Measurements from ENCODE around the gene ANO7. TPM values are rescaled to one million over a fixed set of nuclear protein-coding genes. Genes with fewer than 3 reads are reported as not detected.

Gene ANO7
- total RNA-seq, 1 experiment from 2014 or later = 7.7 TPM

DNA sequence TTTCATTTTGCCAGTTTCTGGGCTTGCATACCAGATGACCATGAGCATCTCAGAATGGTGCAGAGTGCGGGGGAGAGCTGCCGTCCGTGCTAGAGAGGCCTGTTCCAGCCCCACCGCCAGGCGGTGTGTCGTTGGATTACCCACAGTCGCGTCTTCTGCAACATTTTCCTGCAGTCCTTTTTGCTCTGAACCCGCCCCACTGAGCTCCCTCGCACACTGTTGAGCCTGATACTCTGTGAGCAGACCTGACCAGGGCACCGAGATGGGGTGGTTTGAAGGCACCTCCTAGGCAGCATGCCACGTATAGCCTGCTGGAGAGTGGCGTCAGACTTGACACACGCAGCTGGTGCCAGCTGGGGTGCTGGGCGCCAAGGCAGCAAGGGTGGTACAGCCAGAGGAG lies 20.1 kb upstream of the ANO7 start:
- peaks cover 28% of the 10 kb centered on the region for H3K36me3 Mint-ChIP-seq (ENCODE audit: insufficient read depth, unreplicated experiment)
- DNase-seq = no peak
- CTCF ChIA-PET = no interaction called here
- no TSS peak for BruUV-seq (replicated peaks)
- no peaks in the 10 kb centered on the region for H3K4me1 Mint-ChIP-seq (ENCODE audit: low read depth, unreplicated experiment)
- no peak overlapping the region for H3K27ac Mint-ChIP-seq (ENCODE audit: unreplicated experiment)
- H3K9me3 Mint-ChIP-seq (ENCODE audit: low read depth, unreplicated experiment) = peaks cover 3% of the 10 kb centered on the region
- no peaks in the 10 kb centered on the region for H3K27me3 Mint-ChIP-seq (ENCODE audit: unreplicated experiment)
- no peak overlapping the region for H3K4me3 Mint-ChIP-seq (ENCODE audit: low read depth, unreplicated experiment)
- intact Hi-C loops (cut with micrococcal nuclease; ENCODE audit: unreplicated experiment) = no loop called here
- TF ChIP-seq CTCF (IDR thresholded peaks at IDR 0.05; ENCODE audit: unreplicated experiment) = no peak

- Mint-ChIP-seq H3K27me3 (ENCODE audit: unreplicated experiment) (no peaks in the 10 kb centered on the region), H3K9me3 (ENCODE audit: low read depth, unreplicated experiment) (peaks cover 3% of the 10 kb centered on the region), H3K27ac (ENCODE audit: unreplicated experiment) (no peak overlapping the region), H3K4me3 (ENCODE audit: low read depth, unreplicated experiment) (no peak overlapping the region), H3K4me1 (ENCODE audit: low read depth, unreplicated experiment) (no peaks in the 10 kb centered on the region), H3K36me3 (ENCODE audit: insufficient read depth, unreplicated experiment) (peaks cover 7% of the 10 kb centered on the region)
- DNase-seq = no peak
- CTCF ChIA-PET = no interaction called here
- TF ChIP-seq CTCF (IDR thresholded peaks at IDR 0.05; ENCODE audit: unreplicated experiment) = no peak
- intact Hi-C loops (cut with micrococcal nuclease; ENCODE audit: unreplicated experiment) = no loop called here
- BruUV-seq (replicated peaks) = no TSS peak
Observed at GRCh38 chr2:241173557-241173956, 14.9 kb upstream of the ANO7 start.

- intact Hi-C loops (cut with micrococcal nuclease; ENCODE audit: unreplicated experiment) = no loop called here
- Mint-ChIP-seq H3K27ac (ENCODE audit: unreplicated experiment) (no peak overlapping the region), H3K27me3 (ENCODE audit: unreplicated experiment) (no peaks in the 10 kb centered on the region), H3K9me3 (ENCODE audit: low read depth, unreplicated experiment) (no peaks in the 10 kb centered on the region), H3K36me3 (ENCODE audit: insufficient read depth, unreplicated experiment) (peaks cover 12% of the 10 kb centered on the region), H3K4me1 (ENCODE audit: low read depth, unreplicated experiment) (no peaks in the 10 kb centered on the region), H3K4me3 (ENCODE audit: low read depth, unreplicated experiment) (no peak overlapping the region)
- CTCF ChIA-PET = interaction anchor here (0.7 kb wide), 1 partner anchor 21 kb away, joined by 5 read pairs; no protein-coding TSS in a partner anchor
- no peak for DNase-seq
- no TSS peak for BruUV-seq (replicated peaks)
- TF ChIP-seq CTCF (IDR thresholded peaks at IDR 0.05; ENCODE audit: unreplicated experiment) = no peak
Observed at GRCh38 chr2:241177526-241178334, 10.7 kb upstream of the ANO7 start.

DNA sequence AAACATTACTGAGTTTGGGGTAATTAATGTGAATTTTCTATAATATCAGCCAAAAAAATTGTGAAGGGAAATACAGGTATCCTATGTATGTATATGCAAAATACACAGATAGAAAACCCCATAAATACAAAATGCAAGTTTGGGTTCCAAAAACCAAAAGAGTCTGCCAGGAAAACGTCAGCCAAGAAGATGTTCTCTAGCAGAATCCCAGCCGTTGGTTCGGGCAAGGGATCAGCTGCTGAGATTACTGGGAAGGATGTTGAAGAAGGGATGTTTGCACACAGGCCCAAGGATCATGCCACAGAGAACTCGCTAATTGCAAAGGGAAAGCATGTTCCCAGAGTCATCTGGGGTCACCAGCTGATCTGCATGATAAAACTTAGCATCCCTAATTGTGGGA lies 9.5 kb upstream of the ANO7 start:
- no TSS peak for BruUV-seq (replicated peaks)
- no peak overlapping the region for H3K27ac Mint-ChIP-seq (ENCODE audit: unreplicated experiment)
- H3K4me3 Mint-ChIP-seq (ENCODE audit: low read depth, unreplicated experiment) = no peak overlapping the region
- no peak for DNase-seq
- intact Hi-C loops (cut with micrococcal nuclease; ENCODE audit: unreplicated experiment) = no loop called here
- peaks cover 12% of the 10 kb centered on the region for H3K36me3 Mint-ChIP-seq (ENCODE audit: insufficient read depth, unreplicated experiment)
- no peaks in the 10 kb centered on the region for H3K9me3 Mint-ChIP-seq (ENCODE audit: low read depth, unreplicated experiment)
- no peaks in the 10 kb centered on the region for H3K27me3 Mint-ChIP-seq (ENCODE audit: unreplicated experiment)
- CTCF ChIA-PET = interaction anchor here (0.7 kb wide), 1 partner anchor 43 kb away, joined by 3 read pairs; no protein-coding TSS in a partner anchor
- TF ChIP-seq CTCF (IDR thresholded peaks at IDR 0.05; ENCODE audit: unreplicated experiment) = no peak
- no peaks in the 10 kb centered on the region for H3K4me1 Mint-ChIP-seq (ENCODE audit: low read depth, unreplicated experiment)

Data from Calu3 (cell line).